ENCODE results near the gene UBL4B. TPM values are rescaled to one million over a fixed set of nuclear protein-coding genes. Genes with fewer than 3 reads are reported as not detected.

Gene UBL4B
- total and polyA plus RNA-seq, 9 of the 15 experiments (the other 6 are each of a cell fraction or from before 2014, with no cell fraction given), result not detected

- Histone ChIP-seq H3K36me3 (ENCODE audit: control insufficient read depth, insufficient read depth, low read length) (no peaks in the 10 kb centered on the region), H3K4me2 (ENCODE audit: insufficient read depth, low read length) (no peak overlapping the region), H3K4me3 (no peak overlapping the region), H3K27ac (ENCODE audit: extremely low read depth, low read depth, low read length) (no peak overlapping the region), H3K9ac (ENCODE audit: insufficient read depth in 1 of 2, low read depth in 2 of 2, low read length in 2 of 2) (no peak overlapping the region), H2AFZ (ENCODE audit: low read depth, low read length) (no peak overlapping the region), H3K9me3 (replicated peaks; ENCODE audit: control insufficient read depth, insufficient read depth, low read depth, low read length) (no peaks in the 10 kb centered on the region), H3K4me1 (replicated peaks in 1 of 2; ENCODE audit: control insufficient read depth in 2 of 2, insufficient read depth in 2 of 2, low read length in 2 of 2) (peaks cover 0 to 12% of the 10 kb centered on the region in 2 experiments; a peak in 1 of 5 replicates), H3K9me1 (ENCODE audit: control insufficient read depth, insufficient read depth, low read length) (peaks cover under 1% of the 10 kb centered on the region), H3K27me3 (ENCODE audit: control insufficient read depth in 2 of 2, insufficient read depth in 2 of 2, low read length in 2 of 2) (peaks cover 30 to 64% of the 10 kb centered on the region in 2 experiments), H3K79me2 (ENCODE audit: control insufficient read depth, insufficient read depth, low read length) (no peaks in the 10 kb centered on the region), H4K20me1 (replicated peaks; ENCODE audit: control insufficient read depth, insufficient read depth, low read length) (no peaks in the 10 kb centered on the region; the same call in 1 of the 2 replicates)
- BruUV-seq (replicated peaks), result no TSS peak
- 9% methylated on average over 15 of the region's 15 CpGs for WGBS (ENCODE audit: insufficient coverage, low coverage, missing lambda C conversion rate)
- FAIRE-seq (no peak), DNase-seq (ENCODE audit: extremely low read depth in 1 of 4, low spot score in 3 of 4) (no peak), ATAC-seq (no peak)
- in situ Hi-C loops (cut with MboI) (no loop called here), intact Hi-C loops (cut with micrococcal nuclease) (no loop called here)
- ChIA-PET POLR2A (interaction anchor here (0.6 to 1.5 kb wide), 4 partner anchors 11 to 73 kb away, joined by 3 to 4 read pairs (median 3); partner anchors contain the start of gene ALX3), CTCF (ENCODE audit: low intra/inter-chr PET ratio) (no interaction called here)
- TF ChIP-seq SP2 (IDR thresholded peaks at IDR 0.05; ENCODE audit: extremely low read depth, low read depth, low read length, poor library complexity, severe bottlenecking) (no peak), ZNF347 (CRISPR knock-in tag; IDR thresholded peaks at IDR 0.05; ENCODE audit: low read depth) (no peak), ZNF75A (CRISPR knock-in tag; IDR thresholded peaks at IDR 0.05) (no peak), RNF2 (IDR thresholded peaks at IDR 0.05) (peak; percentile 44; the same call in 1 of the 2 replicates), PHF20 (IDR thresholded peaks at IDR 0.05; ENCODE audit: partially characterized antibody) (no peak), CBX2 (IDR thresholded peaks at IDR 0.05; ENCODE audit: insufficient read depth, low read length, poor library complexity, severe bottlenecking) (peak; percentile 48), MEF2A (IDR thresholded peaks at IDR 0.05; ENCODE audit: control insufficient read depth, low read depth, low read length) (no peak), CBX8 (IDR thresholded peaks at IDR 0.05; ENCODE audit: borderline replicate concordance, extremely low read depth, low read depth, low read length, poor library complexity, severe bottlenecking) (peak; percentile 77), GTF3C2 (IDR thresholded peaks at IDR 0.05; ENCODE audit: borderline replicate concordance, extremely low read depth, insufficient read length) (no peak), RAD21 (CRISPR knock-in tag; conservative IDR thresholded peaks at IDR 0.05 in 1 of 2, IDR thresholded peaks at IDR 0.05 in 1 of 2) (no peak)
Observed at GRCh38 chr1:110083061-110083865, 29.0 kb upstream of the UBL4B start.
